GM10248 (cell line): Measurements from ENCODE around the gene ZFYVE9.
"Not testable (repeated sequence)": the region's sequence is repeated elsewhere in the genome, so short reads cannot be mapped to it uniquely, and the experiment has no call there.

Source experiments
- CTCF ChIA-PET: fragments of 300-600 bp; sonication (Branson Sonifier 250); formaldehyde crosslinking; extraction: SDS; loops from one replicate; lab custom pipeline; 2021; ENCODE audit warnings: antibody characterized with exemption; lab: Yijun Ruan, JAX
- POLR2A ChIA-PET: fragments of 350-650 bp; sonication (Branson Sonifier 250); formaldehyde crosslinking; extraction: SDS; loops from one replicate; lab custom pipeline; 2020; ENCODE audit warnings: antibody characterized with exemption; lab: Yijun Ruan, JAX
- DNase-seq: peaks from one replicate; pipeline ENCODE4 v3.0.0; 2012; ENCODE audit errors: extremely low spot score
- CTCF ChIP-seq: IDR thresholded peaks from 2 replicates; pipeline ENCODE4 v1.5.1; 2012; ENCODE audit warnings: mild to moderate bottlenecking, low read depth; ENCODE audit errors: extremely low read depth, missing control alignments, control extremely low read depth

The ZFYVE9 gene

GRCh38 chr1:52365746-52366516, 224.0 kb downstream of the ZFYVE9 start, which contains the start of gene CC2D1B:
TSS of gene CC2D1B (minus strand) at chr1:52366205. CDS start at chr1:52364620, 1,585 bp downstream.
- ChIA-PET CTCF (interaction anchor here (1.3 kb wide), 1 partner anchor 35 kb away, joined by 3 read pairs; no protein-coding TSS in a partner anchor), POLR2A (interaction anchor here (0.6 to 0.7 kb wide), 2 partner anchors 38 to 691 kb away, joined by 3 read pairs; no protein-coding TSS in a partner anchor)
- peak; percentile 100 for DNase-seq
- TF ChIP-seq CTCF: no peak

- TF ChIP-seq CTCF: no peak
- DNase-seq: no peak
- ChIA-PET CTCF (interaction anchor here (1.3 kb wide), 1 partner anchor 35 kb away, joined by 3 read pairs; no protein-coding TSS in a partner anchor), POLR2A (interaction anchor here (0.7 kb wide), 1 partner anchor 690 kb away, joined by 3 read pairs; no protein-coding TSS in a partner anchor)
Measured at GRCh38 chr1:52366517-52366827, 224.6 kb downstream of the ZFYVE9 start.

- no peak for DNase-seq
- CTCF ChIA-PET: interaction anchor here (1.5 kb wide), 1 partner anchor 319 kb away, joined by 5 read pairs; no protein-coding TSS in a partner anchor
- TF ChIP-seq CTCF: no peak
- POLR2A ChIA-PET: no interaction called here
Measured at GRCh38 chr1:52367272-52367671, 225.4 kb downstream of the ZFYVE9 start.

GRCh38 chr1:52368383-52369172, 226.7 kb downstream of the ZFYVE9 start:
- ChIA-PET CTCF (interaction anchor here (0.7 to 1.2 kb wide), 3 partner anchors 28 to 576 kb away, joined by 3 to 4 read pairs (median 4); no protein-coding TSS in a partner anchor), POLR2A (interaction anchor here (0.7 kb wide), 2 partner anchors 102 to 404 kb away, joined by 3 read pairs; no protein-coding TSS in a partner anchor)
- TF ChIP-seq CTCF: peak; percentile 22
- DNase-seq: peak; percentile 69

- DNase-seq, POLR2A ChIA-PET: not testable (repeated sequence)
- CTCF ChIA-PET: interaction anchor here (1.2 kb wide), 1 partner anchor 27 kb away, joined by 4 read pairs; no protein-coding TSS in a partner anchor
Measured at GRCh38 chr1:52369851-52370250, 228.0 kb downstream of the ZFYVE9 start.

- POLR2A ChIA-PET: no interaction called here
- no peak for DNase-seq
- TF ChIP-seq CTCF: no peak
- CTCF ChIA-PET: no interaction called here
Measured at GRCh38 chr1:52385376-52385775, 243.5 kb downstream of the ZFYVE9 start.
